HEK293 (cell line): ENCODE data around the gene PSMD9.

Source experiments
- EGR2 ChIP-seq: fragments of 450-650 bp; formaldehyde crosslinking; IDR thresholded peaks from 2 replicates; pipeline ENCODE4 v1.5.1; 2016; ENCODE audit warnings: low read depth, missing biosample characterization, missing genetic modification characterization
- SP2 ChIP-seq: fragments of 450-650 bp; formaldehyde crosslinking; IDR thresholded peaks from 2 replicates; pipeline ENCODE4 v1.5.1; 2016; ENCODE audit warnings: missing biosample characterization, missing genetic modification characterization
- TRIM28 ChIP-seq: IDR thresholded peaks from 2 replicates; pipeline ENCODE4 v1.6.1; 2011; ENCODE audit warnings: low read length, control low read depth, borderline replicate concordance
- ZBTB8A ChIP-seq: fragments of 450-650 bp; formaldehyde crosslinking; IDR thresholded peaks from 2 replicates; pipeline ENCODE4 v1.5.1; 2016; ENCODE audit warnings: missing biosample characterization, missing genetic modification characterization
- ZNF274 ChIP-seq, 2 experiments: fragments of 200-500 bp in 1 of 2; fragments of 450-650 bp in 1 of 2; sonication (Bioruptor generic) in 1 of 2; formaldehyde crosslinking in 1 of 2; IDR thresholded peaks; 2 replicates each; pipeline versions ENCODE4 v1.5.1 to v1.6.1; 2014 to 2016; ENCODE audit warnings: borderline replicate concordance in 1 of 2, inconsistent platforms in 1 of 2, low read length in 1 of 2, missing biosample characterization in 1 of 2, missing genetic modification characterization in 1 of 2
- ZNF777 ChIP-seq: fragments of 450-650 bp; formaldehyde crosslinking; IDR thresholded peaks from 2 replicates; pipeline ENCODE4 v1.5.1; 2017; ENCODE audit warnings: missing biosample characterization, missing genetic modification characterization, borderline replicate concordance
- ZNF785 ChIP-seq: fragments of 450-650 bp; formaldehyde crosslinking; IDR thresholded peaks from 2 replicates; pipeline ENCODE4 v1.5.1; 2016; ENCODE audit warnings: missing biosample characterization, missing genetic modification characterization
- TF ChIP-seq, protein P1 (sequence below): fragments of 450-650 bp; formaldehyde crosslinking; IDR thresholded peaks from 2 replicates; pipeline ENCODE4 v1.5.1; 2016; ENCODE audit warnings: missing biosample characterization, missing genetic modification characterization

DNA sequence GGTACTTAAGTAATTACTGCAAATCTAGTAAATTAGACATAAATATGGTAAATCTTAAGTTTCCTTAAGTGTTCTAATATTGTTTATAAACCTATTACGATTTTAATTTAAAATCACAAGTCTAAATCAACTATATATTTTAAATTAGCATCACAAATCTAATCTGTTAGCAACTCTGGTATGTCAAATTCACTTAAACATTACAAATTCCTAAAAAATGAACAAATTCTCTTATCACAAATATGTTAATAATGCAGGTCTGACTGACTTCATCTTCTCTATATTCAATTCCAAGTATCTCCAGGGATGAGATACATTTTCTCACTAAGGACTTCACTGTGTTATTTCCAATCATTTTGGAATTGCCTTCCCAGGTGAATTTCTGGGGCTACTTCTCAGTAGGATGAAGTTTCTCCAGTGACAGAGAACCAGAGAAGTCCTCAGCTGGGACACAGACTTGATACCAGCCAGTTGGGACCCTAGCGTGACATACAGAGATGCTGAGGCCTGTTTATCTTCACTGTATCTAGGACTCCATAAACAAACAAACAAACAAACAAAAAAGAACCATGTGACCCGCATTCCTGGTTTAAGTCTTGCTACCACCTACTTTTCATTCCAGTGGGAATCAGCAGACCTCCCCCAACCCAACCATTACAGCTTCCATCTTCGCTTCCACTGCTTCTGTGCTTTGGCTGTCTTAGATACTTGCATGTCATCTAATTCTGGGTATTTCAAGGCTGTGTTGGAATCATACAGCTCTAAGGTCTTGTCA is 51.6 kb downstream of the PSMD9 start:
- TF ChIP-seq, protein P1, sequence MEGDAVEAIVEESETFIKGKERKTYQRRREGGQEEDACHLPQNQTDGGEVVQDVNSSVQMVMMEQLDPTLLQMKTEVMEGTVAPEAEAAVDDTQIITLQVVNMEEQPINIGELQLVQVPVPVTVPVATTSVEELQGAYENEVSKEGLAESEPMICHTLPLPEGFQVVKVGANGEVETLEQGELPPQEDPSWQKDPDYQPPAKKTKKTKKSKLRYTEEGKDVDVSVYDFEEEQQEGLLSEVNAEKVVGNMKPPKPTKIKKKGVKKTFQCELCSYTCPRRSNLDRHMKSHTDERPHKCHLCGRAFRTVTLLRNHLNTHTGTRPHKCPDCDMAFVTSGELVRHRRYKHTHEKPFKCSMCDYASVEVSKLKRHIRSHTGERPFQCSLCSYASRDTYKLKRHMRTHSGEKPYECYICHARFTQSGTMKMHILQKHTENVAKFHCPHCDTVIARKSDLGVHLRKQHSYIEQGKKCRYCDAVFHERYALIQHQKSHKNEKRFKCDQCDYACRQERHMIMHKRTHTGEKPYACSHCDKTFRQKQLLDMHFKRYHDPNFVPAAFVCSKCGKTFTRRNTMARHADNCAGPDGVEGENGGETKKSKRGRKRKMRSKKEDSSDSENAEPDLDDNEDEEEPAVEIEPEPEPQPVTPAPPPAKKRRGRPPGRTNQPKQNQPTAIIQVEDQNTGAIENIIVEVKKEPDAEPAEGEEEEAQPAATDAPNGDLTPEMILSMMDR = no peak
- TF ChIP-seq ZBTB8A (no peak), SP2 (tag by site-specific recombination) (no peak), TRIM28 (no peak), EGR2 (no peak), ZNF777 (tag by site-specific recombination) (no peak), ZNF274 (IDR thresholded peaks at IDR 0.05; ENCODE audit: low read length) (no peak), ZNF274 (tag by site-specific recombination; IDR thresholded peaks at IDR 0.05; ENCODE audit: borderline replicate concordance) (no peak), ZNF785 (tag by site-specific recombination) (no peak)
